Hepatocyte (in vitro differentiated cells): ENCODE measurements around the gene FUT7. TPM values are rescaled to one million over a fixed set of nuclear protein-coding genes. Genes with fewer than 3 reads are reported as not detected.

ENCODE experiments used
- DNase-seq: peaks from one replicate; pipeline ENCODE4 v3.0.0-alpha.2; 2016; ENCODE audit warnings: low spot score
- H2AFZ ChIP-seq: fragments of 200-600 bp; sonication (generic); 2 replicates; pipeline ENCODE4 v1.6.0; 2016; ENCODE audit warnings: antibody characterized with exemption, mild to moderate bottlenecking
- H3K27ac ChIP-seq: fragments of 200-600 bp; sonication (generic); 2 replicates; pipeline ENCODE4 v1.5.1; 2016; ENCODE audit warnings: mild to moderate bottlenecking
- H3K27me3 ChIP-seq: fragments of 200-600 bp; sonication (generic); 2 replicates; pipeline ENCODE4 v1.6.1; 2016
- H3K36me3 ChIP-seq: fragments of 200-600 bp; sonication (generic); replicated peaks from 2 replicates; pipeline ENCODE4 v1.5.1; 2016; ENCODE audit warnings: low read depth; ENCODE audit not compliant: insufficient read depth
- H3K4me1 ChIP-seq: fragments of 200-600 bp; sonication (generic); 2 replicates; pipeline ENCODE4 v1.5.1; 2016; ENCODE audit warnings: mild to moderate bottlenecking, moderate library complexity; ENCODE audit not compliant: insufficient read depth
- H3K4me2 ChIP-seq: fragments of 200-600 bp; sonication (generic); 2 replicates; pipeline ENCODE4 v1.6.0; 2016
- H3K4me3 ChIP-seq: fragments of 200-600 bp; sonication (generic); 2 replicates; pipeline ENCODE4 v1.5.1; 2016; ENCODE audit warnings: mild to moderate bottlenecking
- H3K79me2 ChIP-seq: fragments of 200-600 bp; sonication (generic); 2 replicates; pipeline ENCODE4 v1.6.0; 2017; ENCODE audit warnings: mild to moderate bottlenecking
- H3K9me2 ChIP-seq: fragments of 200-600 bp; sonication (generic); replicated peaks from 2 replicates; pipeline ENCODE4 v1.6.0; 2017; ENCODE audit warnings: mild to moderate bottlenecking; ENCODE audit not compliant: insufficient read depth
- H3K9me3 ChIP-seq: fragments of 200-600 bp; sonication (generic); 2 replicates; pipeline ENCODE4 v1.5.1; 2016; ENCODE audit warnings: low read depth, mild to moderate bottlenecking
- H4K20me1 ChIP-seq: fragments of 200-600 bp; sonication (generic); 2 replicates; pipeline ENCODE4 v1.6.0; 2016; ENCODE audit warnings: mild to moderate bottlenecking; ENCODE audit not compliant: insufficient read depth, poor library complexity, severe bottlenecking
- EZH2 ChIP-seq: fragments of 200-600 bp; sonication (generic); IDR thresholded peaks from 2 replicates; pipeline ENCODE4 v1.6.1; 2016; ENCODE audit warnings: antibody characterized with exemption, mild to moderate bottlenecking, borderline replicate concordance
- EZH2phosphoT487 ChIP-seq: fragments of 200-600 bp; sonication (generic); IDR thresholded peaks from one replicate; pipeline ENCODE4 v1.6.1; 2018; ENCODE audit warnings: antibody characterized with exemption, mild to moderate bottlenecking, low read depth, moderate library complexity; ENCODE audit not compliant: unreplicated experiment, severe bottlenecking
- WGBS: methylation state at CpG from one replicate; pipeline ENCODE4 v1.1.6; 2016; ENCODE audit warnings: low lambda C conversion rate; ENCODE audit errors: missing lambda C conversion rate; 5-methylcytosine and 5-hydroxymethylcytosine counted together
- polyA plus RNA-seq: library from polyadenylated mRNA; unstranded; fragments of >200 nt; fragmentation: Nextera tagmentation; extraction: Ambion mirVana; gene quantifications from 2 replicates; pipeline ENCODE4 v1.2.1, GENCODE V29; 2016
- total RNA-seq: library from RNA; depleted of rRNA; stranded (reverse); fragments of >200 nt; gene quantifications from 2 replicates; pipeline ENCODE4 v1.2.3, GENCODE V29; 2014
- TF ChIP-seq, protein P1 (sequence below): fragments of 200-600 bp; sonication (generic); IDR thresholded peaks from 2 replicates; pipeline ENCODE4 v1.5.1; 2016; ENCODE audit warnings: antibody characterized with exemption, mild to moderate bottlenecking; ENCODE audit not compliant: poor library complexity

The FUT7 gene
- total and polyA plus RNA-seq, 2 experiments from 2014 or later = not detected

DNA sequence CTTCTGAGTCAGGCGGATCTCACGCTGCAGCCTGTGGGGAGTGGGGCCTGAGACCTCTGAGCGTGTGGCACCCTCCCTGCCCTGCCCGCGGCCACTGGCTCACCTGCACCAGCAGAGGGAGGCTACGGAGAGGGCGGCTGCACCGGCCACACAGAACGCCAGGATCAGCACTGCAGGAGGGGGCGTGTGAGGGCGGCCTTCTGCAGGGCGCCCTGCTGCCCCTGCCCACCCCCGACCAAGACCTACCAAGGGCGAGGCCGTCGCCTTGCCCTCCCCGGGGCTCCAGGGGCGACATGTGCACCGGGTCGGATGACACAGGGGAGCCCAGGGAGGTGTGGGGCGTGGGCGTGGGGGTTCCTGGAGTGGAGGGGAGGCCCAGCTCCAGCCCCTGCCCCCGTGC lies 8.7 kb upstream of the FUT7 start:
- Histone ChIP-seq H3K9me3 (no peaks in the 10 kb centered on the region), H2AFZ (no peak overlapping the region), H3K27me3 (peaks cover 10% of the 10 kb centered on the region), H3K4me1 (no peaks in the 10 kb centered on the region), H3K4me2 (no peak overlapping the region), H3K4me3 (no peak overlapping the region), H3K79me2 (peaks cover 3% of the 10 kb centered on the region), H3K36me3 (no peaks in the 10 kb centered on the region), H3K9me2 (no peaks in the 10 kb centered on the region), H3K27ac (no peak overlapping the region), H4K20me1 (peaks cover 13% of the 10 kb centered on the region)
- DNase-seq = no peak
- 99% methylated on average over 10 of the region's 23 CpGs for WGBS
- TF ChIP-seq EZH2phosphoT487 (no peak), EZH2 (no peak)
- TF ChIP-seq, protein P1, sequence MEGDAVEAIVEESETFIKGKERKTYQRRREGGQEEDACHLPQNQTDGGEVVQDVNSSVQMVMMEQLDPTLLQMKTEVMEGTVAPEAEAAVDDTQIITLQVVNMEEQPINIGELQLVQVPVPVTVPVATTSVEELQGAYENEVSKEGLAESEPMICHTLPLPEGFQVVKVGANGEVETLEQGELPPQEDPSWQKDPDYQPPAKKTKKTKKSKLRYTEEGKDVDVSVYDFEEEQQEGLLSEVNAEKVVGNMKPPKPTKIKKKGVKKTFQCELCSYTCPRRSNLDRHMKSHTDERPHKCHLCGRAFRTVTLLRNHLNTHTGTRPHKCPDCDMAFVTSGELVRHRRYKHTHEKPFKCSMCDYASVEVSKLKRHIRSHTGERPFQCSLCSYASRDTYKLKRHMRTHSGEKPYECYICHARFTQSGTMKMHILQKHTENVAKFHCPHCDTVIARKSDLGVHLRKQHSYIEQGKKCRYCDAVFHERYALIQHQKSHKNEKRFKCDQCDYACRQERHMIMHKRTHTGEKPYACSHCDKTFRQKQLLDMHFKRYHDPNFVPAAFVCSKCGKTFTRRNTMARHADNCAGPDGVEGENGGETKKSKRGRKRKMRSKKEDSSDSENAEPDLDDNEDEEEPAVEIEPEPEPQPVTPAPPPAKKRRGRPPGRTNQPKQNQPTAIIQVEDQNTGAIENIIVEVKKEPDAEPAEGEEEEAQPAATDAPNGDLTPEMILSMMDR = no peak

DNA sequence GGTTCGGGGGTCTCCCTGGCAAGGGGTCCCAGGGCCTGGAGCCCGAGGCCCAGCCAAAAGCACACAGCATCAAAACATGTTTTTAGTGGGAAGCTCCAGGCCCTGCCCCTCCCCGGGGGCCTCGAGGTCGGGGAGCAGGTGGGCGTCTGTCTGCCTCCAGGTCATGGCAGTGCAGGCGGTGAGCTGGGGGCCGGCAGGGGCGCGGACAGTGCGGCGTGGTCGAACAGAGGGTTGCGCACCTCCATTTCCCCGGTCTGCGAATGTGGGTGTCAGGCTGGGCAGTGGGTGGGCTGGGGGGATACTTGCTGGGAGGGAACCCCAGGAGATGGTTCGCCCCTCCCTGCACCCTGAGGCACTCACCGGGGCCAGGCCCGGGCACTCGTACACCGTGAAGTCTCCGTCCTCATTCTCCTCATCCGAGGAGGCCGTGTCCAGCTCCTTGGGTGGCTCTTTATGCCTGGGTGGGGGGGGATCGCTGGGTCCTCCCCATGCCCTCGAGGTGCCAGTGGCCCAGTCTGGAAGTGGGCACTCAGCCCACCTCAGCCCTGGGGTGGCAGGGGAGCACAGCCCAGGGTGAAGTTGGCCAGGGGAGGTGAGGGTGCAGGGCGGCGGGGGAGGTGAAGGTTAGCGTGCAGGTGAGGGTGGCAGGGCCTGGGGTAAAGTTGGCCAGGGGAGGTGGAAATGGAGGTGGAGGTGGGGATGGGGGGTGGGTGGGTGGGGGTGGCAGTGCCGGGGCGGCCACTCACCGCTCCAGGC lies 7.9 kb upstream of the FUT7 start:
- TF ChIP-seq EZH2phosphoT487 (no peak), EZH2 (no peak)
- TF ChIP-seq, protein P1 = no peak
- no peaks in the 10 kb centered on the region for H3K9me2 ChIP-seq
- no peak overlapping the region for H3K27ac ChIP-seq
- H4K20me1 ChIP-seq = peaks cover 11% of the 10 kb centered on the region
- H3K27me3 ChIP-seq = peaks cover 5% of the 10 kb centered on the region
- no peak overlapping the region for H3K4me3 ChIP-seq
- H2AFZ ChIP-seq = no peak overlapping the region
- no peaks in the 10 kb centered on the region for H3K9me3 ChIP-seq
- 93% methylated on average over 18 of the region's 32 CpGs for WGBS
- no peak overlapping the region for H3K4me2 ChIP-seq
- no peak for DNase-seq
- no peaks in the 10 kb centered on the region for H3K36me3 ChIP-seq
- H3K4me1 ChIP-seq = no peaks in the 10 kb centered on the region
- peaks cover 3% of the 10 kb centered on the region for H3K79me2 ChIP-seq

DNA sequence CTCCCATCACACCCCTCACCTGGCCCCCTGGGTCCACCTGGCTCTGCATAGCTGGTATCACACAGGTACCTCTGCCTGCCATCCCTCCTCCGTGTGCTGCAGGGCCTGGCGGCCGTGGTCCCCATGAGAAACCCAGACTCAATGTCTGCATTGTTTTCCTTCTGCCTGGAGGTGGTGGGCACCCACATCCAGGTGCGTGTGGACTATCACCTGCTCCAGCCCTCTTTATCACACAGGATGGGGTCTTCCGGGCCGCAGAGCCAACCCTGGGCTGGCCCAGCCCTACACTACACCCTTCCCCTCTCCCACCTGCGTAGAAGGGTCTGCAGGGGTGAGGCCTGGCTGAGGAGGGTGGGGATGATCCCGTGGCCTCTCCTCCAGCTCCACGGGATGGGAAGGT lies 7.0 kb upstream of the FUT7 start:
- H3K27ac ChIP-seq = no peak overlapping the region
- no peak for DNase-seq
- no peak overlapping the region for H3K4me2 ChIP-seq
- H2AFZ ChIP-seq = no peak overlapping the region
- H3K36me3 ChIP-seq = no peaks in the 10 kb centered on the region
- H3K4me3 ChIP-seq = no peak overlapping the region
- H3K27me3 ChIP-seq = no peaks in the 10 kb centered on the region
- H3K9me3 ChIP-seq = no peaks in the 10 kb centered on the region
- peaks cover 5% of the 10 kb centered on the region for H4K20me1 ChIP-seq
- H3K79me2 ChIP-seq = peaks cover 3% of the 10 kb centered on the region
- no peaks in the 10 kb centered on the region for H3K9me2 ChIP-seq
- WGBS = 87% methylated on average over 9 of the region's 9 CpGs
- TF ChIP-seq EZH2 = no peak
- TF ChIP-seq, protein P1 = no peak
- no peaks in the 10 kb centered on the region for H3K4me1 ChIP-seq
